Measurements from ENCODE around the gene CLIP1.
"Not testable (repeated sequence)": the region's sequence is repeated elsewhere in the genome, so short reads cannot be mapped to it uniquely, and the experiment has no call there.

Gene CLIP1

DNA sequence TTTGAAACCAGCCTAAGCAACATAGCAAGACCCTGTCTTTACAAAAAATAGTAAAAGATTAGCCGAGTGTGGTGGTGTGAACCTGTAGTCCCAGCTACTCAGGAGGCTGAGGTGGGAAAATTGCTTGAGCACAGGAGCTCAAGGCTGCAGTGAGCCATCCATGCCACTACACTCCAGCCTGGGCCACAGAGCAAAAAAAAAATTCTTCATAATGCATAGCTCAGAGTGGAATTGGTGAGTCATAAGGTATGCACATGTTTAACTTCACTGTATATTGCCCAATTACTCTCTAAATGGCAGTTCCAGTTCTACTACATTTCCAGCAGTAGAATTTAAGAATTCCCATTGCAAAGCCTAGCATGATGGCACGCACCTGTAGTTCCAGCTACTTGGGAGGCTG, 26.8 kb upstream of the CLIP1 start:
- no peaks in the 10 kb centered on the region for H3K79me2 ChIP-seq (ENCODE audit: low read length)
- no peak overlapping the region for H3K9ac ChIP-seq (ENCODE audit: low read length)
- H2AFZ ChIP-seq (ENCODE audit: low read length), result no peak overlapping the region
- TF ChIP-seq EZH2 (optimal IDR thresholded peaks at IDR 0.05; ENCODE audit: low read depth, low read length) (no peak), EZH2phosphoT487 (IDR thresholded peaks at IDR 0.05; ENCODE audit: low read length) (no peak)
- TF ChIP-seq, protein P1, sequence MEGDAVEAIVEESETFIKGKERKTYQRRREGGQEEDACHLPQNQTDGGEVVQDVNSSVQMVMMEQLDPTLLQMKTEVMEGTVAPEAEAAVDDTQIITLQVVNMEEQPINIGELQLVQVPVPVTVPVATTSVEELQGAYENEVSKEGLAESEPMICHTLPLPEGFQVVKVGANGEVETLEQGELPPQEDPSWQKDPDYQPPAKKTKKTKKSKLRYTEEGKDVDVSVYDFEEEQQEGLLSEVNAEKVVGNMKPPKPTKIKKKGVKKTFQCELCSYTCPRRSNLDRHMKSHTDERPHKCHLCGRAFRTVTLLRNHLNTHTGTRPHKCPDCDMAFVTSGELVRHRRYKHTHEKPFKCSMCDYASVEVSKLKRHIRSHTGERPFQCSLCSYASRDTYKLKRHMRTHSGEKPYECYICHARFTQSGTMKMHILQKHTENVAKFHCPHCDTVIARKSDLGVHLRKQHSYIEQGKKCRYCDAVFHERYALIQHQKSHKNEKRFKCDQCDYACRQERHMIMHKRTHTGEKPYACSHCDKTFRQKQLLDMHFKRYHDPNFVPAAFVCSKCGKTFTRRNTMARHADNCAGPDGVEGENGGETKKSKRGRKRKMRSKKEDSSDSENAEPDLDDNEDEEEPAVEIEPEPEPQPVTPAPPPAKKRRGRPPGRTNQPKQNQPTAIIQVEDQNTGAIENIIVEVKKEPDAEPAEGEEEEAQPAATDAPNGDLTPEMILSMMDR (IDR thresholded peaks at IDR 0.05; ENCODE audit: low read length), result no peak
- peaks cover 15% of the 10 kb centered on the region for H3K4me1 ChIP-seq (ENCODE audit: low read length)
- H3K27ac ChIP-seq (ENCODE audit: low read length), result no peak overlapping the region
- DNase-seq, result no peak
- peaks cover 8% of the 10 kb centered on the region; the same call in 1 of the 2 replicates for H3F3A ChIP-seq (ENCODE audit: insufficient read depth, low read length)
- H3K4me2 ChIP-seq (ENCODE audit: low read depth, low read length), result no peak overlapping the region
- H3K36me3 ChIP-seq (replicated peaks; ENCODE audit: insufficient read depth, low read length), result no peaks in the 10 kb centered on the region
- no peaks in the 10 kb centered on the region for H3K9me3 ChIP-seq (replicated peaks; ENCODE audit: insufficient read depth, low read length)
- H3K9me2 ChIP-seq (replicated peaks; ENCODE audit: insufficient read depth, low read length), result no peaks in the 10 kb centered on the region
- H3K27me3 ChIP-seq (replicated peaks; ENCODE audit: insufficient read depth, low read length), result no peaks in the 10 kb centered on the region
- no peaks in the 10 kb centered on the region for H4K20me1 ChIP-seq (ENCODE audit: insufficient read depth, low read length)
- H3K4me3 ChIP-seq (ENCODE audit: low read length), result no peak overlapping the region

DNA sequence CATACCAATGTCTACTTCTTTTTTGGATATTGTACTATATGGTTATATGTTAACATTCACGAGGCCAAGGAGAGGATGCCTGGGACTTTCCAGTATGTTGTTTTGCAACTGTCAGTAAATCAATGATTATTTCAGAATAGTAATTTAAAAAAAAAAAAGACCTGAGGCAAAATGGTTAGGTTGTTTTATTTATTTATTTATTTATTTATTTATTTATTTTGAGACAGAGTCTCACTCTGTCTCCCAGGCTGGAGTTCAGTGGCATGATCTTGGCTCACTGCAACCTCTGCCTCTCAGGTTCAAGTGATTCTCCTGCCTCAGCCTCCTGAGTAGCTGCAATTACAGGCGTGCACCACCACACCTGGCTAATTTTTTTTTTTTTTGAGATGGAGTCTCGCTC, 25.4 kb upstream of the CLIP1 start:
- H3K9ac ChIP-seq (ENCODE audit: low read length); DNase-seq; H3F3A ChIP-seq (ENCODE audit: insufficient read depth, low read length); H3K4me1 ChIP-seq (ENCODE audit: low read length); H3K9me2 ChIP-seq (replicated peaks; ENCODE audit: insufficient read depth, low read length); H3K27me3 ChIP-seq (replicated peaks; ENCODE audit: insufficient read depth, low read length); H3K36me3 ChIP-seq (replicated peaks; ENCODE audit: insufficient read depth, low read length); H3K79me2 ChIP-seq (ENCODE audit: low read length); H3K27ac ChIP-seq (ENCODE audit: low read length); H2AFZ ChIP-seq (ENCODE audit: low read length); H3K4me3 ChIP-seq (ENCODE audit: low read length); H4K20me1 ChIP-seq (ENCODE audit: insufficient read depth, low read length); H3K4me2 ChIP-seq (ENCODE audit: low read depth, low read length); H3K9me3 ChIP-seq (replicated peaks; ENCODE audit: insufficient read depth, low read length): not testable (repeated sequence)

DNA sequence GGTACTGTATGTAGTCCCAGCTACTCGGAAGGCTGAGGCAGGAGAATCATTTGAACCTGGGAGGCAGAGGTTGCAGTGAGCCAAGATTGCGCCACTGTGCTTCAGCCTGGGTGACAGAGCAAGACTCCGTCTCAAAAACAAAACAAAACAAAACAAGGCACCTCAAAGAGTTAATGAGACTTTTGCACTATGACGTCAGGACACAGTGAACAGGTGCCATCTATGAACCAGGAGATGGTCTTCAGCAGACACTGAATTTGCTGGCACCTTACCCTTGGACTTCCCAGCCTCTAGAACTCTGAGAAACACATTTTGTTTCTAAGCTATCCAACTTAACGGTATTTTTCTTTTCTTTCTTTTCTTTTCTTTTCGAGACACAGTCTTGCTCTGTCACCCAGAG, 23.9 kb upstream of the CLIP1 start:
- not testable (repeated sequence) for H3K36me3 ChIP-seq (replicated peaks; ENCODE audit: insufficient read depth, low read length); H2AFZ ChIP-seq (ENCODE audit: low read length); H3K9me3 ChIP-seq (replicated peaks; ENCODE audit: insufficient read depth, low read length); H3K27me3 ChIP-seq (replicated peaks; ENCODE audit: insufficient read depth, low read length); H3K79me2 ChIP-seq (ENCODE audit: low read length); H3K9me2 ChIP-seq (replicated peaks; ENCODE audit: insufficient read depth, low read length); DNase-seq; H3K4me1 ChIP-seq (ENCODE audit: low read length); H3F3A ChIP-seq (ENCODE audit: insufficient read depth, low read length); H3K27ac ChIP-seq (ENCODE audit: low read length); H3K9ac ChIP-seq (ENCODE audit: low read length); H4K20me1 ChIP-seq (ENCODE audit: insufficient read depth, low read length); H3K4me3 ChIP-seq (ENCODE audit: low read length); H3K4me2 ChIP-seq (ENCODE audit: low read depth, low read length)

DNA sequence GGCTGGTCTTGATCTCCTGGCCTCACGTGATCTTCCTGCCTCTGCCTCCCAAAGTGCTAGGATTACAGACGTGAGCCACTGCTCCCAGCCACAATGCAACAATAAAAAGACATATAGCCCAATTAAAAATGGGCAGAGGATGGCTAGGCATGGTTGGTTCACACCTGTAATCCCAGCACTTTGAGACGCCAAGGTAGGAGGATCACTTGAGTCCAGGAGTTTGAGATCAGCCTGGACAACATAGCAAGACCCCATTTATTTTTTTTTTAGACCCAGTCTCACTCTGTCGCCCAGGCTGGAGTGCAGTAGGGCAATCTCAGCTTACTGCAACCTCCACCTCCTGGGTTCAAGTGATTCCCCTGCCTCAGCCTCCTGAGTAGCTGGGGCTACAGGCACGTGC, 21.6 kb upstream of the CLIP1 start:
- DNase-seq; H3K9me2 ChIP-seq (replicated peaks; ENCODE audit: insufficient read depth, low read length): not testable (repeated sequence)

DNA sequence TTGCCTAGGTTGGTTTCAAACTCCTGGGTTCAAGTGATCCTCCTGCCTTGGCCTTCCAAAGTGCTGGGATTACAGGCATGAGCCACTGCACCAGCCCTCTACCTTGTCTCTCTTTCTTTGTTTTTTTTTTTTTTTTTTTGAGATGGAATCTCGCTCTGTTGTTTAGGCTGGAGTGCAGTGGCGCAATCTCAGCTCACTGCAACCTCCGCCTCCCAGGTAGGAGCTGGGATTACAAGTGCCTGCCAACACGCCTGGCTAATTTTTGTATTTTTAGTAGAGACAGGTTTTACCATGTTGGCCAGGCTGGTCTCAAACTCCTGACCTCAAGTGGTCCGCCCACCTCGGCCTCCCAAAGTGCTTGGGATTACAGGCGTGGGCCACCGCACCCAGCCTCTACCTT, 16.4 kb upstream of the CLIP1 start:
- DNase-seq; H3K27me3 ChIP-seq (replicated peaks; ENCODE audit: insufficient read depth, low read length): not testable (repeated sequence)

More for the DNA sequence above, 21.6 kb upstream of the CLIP1 start:
- H4K20me1 ChIP-seq (ENCODE audit: insufficient read depth, low read length); H2AFZ ChIP-seq (ENCODE audit: low read length); H3F3A ChIP-seq (ENCODE audit: insufficient read depth, low read length); H3K27ac ChIP-seq (ENCODE audit: low read length); H3K27me3 ChIP-seq (replicated peaks; ENCODE audit: insufficient read depth, low read length); H3K4me2 ChIP-seq (ENCODE audit: low read depth, low read length); H3K4me3 ChIP-seq (ENCODE audit: low read length); H3K9me3 ChIP-seq (replicated peaks; ENCODE audit: insufficient read depth, low read length); H3K4me1 ChIP-seq (ENCODE audit: low read length); H3K9ac ChIP-seq (ENCODE audit: low read length); H3K36me3 ChIP-seq (replicated peaks; ENCODE audit: insufficient read depth, low read length); H3K79me2 ChIP-seq (ENCODE audit: low read length): not testable (repeated sequence)

More for the DNA sequence above, 16.4 kb upstream of the CLIP1 start:
- H3K4me2 ChIP-seq (ENCODE audit: low read depth, low read length); H4K20me1 ChIP-seq (ENCODE audit: insufficient read depth, low read length); H3K79me2 ChIP-seq (ENCODE audit: low read length); H3K4me3 ChIP-seq (ENCODE audit: low read length); H3K27ac ChIP-seq (ENCODE audit: low read length); H3K9me2 ChIP-seq (replicated peaks; ENCODE audit: insufficient read depth, low read length); H3K9me3 ChIP-seq (replicated peaks; ENCODE audit: insufficient read depth, low read length); H2AFZ ChIP-seq (ENCODE audit: low read length); H3K4me1 ChIP-seq (ENCODE audit: low read length); H3F3A ChIP-seq (ENCODE audit: insufficient read depth, low read length); H3K9ac ChIP-seq (ENCODE audit: low read length); H3K36me3 ChIP-seq (replicated peaks; ENCODE audit: insufficient read depth, low read length): not testable (repeated sequence)
